HG02973 (cell line): ENCODE results near the gene DTD2.
"Not testable (repeated sequence)": the region's sequence is repeated elsewhere in the genome, so short reads cannot be mapped to it uniquely, and the experiment has no call there.

Experiments
- ATAC-seq: cut with Tn5 transposase; IDR thresholded peaks from one replicate; pipeline ENCODE4 v1.9.1; 2021; ENCODE audit warnings: moderate library complexity; ENCODE audit not compliant: unreplicated experiment

The DTD2 gene

GRCh38 chr14:31442284-31442683 is 15.0 kb downstream of the DTD2 start:
- ATAC-seq, result no peak

- ATAC-seq, result no peak
Observed at GRCh38 chr14:31441273-31442111, 15.8 kb downstream of the DTD2 start.

DNA sequence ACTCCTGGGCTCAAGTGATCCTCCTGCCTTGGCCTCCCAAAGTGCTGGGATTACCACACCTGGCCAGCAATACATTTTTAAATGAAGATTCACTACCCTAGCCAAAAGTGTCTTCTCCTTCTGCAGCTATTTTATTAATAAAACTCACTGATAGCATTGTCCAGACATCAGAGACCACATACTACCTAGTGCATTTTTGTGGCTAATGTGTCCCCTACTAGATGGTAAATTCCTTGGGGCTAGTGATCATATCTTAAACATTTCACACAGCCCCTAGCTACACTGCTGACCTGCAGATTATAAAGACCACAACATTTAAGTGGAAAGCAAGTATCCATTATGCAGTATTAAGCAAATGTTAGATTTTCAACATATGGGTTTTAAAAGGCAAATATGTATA is 17.0 kb downstream of the DTD2 start:
- no peak for ATAC-seq

GRCh38 chr14:31439561-31439960 is 17.7 kb downstream of the DTD2 start:
- ATAC-seq, result no peak

- not testable (repeated sequence) for ATAC-seq
Observed at GRCh38 chr14:31437045-31437691, 20.1 kb downstream of the DTD2 start.

- no peak for ATAC-seq
Observed at GRCh38 chr14:31435276-31435675, 22.0 kb downstream of the DTD2 start.

- no peak for ATAC-seq
Observed at GRCh38 chr14:31430634-31431264, 26.6 kb downstream of the DTD2 start.

GRCh38 chr14:31429791-31430190 is 27.5 kb downstream of the DTD2 start:
- no peak for ATAC-seq

DNA sequence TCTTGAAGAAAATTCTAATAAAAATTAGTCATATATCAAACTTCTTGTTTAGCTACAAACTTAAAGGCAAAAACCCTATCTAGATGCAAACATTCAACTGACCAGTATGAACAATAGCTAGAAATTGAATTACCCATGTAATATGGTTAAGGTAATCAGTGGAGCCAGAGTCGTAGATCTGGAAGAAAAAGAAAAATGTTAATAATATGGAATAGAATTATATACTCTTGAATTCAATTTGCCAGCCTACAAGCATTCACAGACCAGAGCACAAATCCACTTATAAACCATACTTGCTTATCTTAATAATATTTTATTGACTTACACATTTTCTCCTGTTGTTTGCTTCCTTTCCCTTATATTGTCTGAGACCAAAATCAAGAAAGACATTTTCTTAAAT is 29.3 kb downstream of the DTD2 start:
- ATAC-seq, result no peak

DNA sequence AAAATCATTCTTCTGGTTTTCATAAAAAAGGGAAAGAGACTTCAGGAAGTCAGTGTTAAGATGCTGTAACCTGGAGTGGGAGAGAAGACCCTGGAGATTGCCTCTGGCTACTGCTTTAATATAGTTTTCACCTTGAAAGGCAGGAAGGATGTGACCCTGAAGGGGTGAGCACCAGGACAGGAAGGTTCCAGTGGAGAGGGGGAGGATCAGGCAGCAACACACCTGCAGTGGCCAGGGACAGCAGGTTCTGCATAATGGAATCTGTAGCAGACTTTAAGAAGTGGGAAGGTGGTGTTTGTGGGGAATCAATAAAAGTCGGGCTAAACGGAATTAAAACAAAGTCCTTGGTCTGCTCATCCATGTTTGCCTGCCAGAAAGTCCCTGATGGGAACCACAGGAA is 30.6 kb downstream of the DTD2 start:
- ATAC-seq, result no peak

DNA sequence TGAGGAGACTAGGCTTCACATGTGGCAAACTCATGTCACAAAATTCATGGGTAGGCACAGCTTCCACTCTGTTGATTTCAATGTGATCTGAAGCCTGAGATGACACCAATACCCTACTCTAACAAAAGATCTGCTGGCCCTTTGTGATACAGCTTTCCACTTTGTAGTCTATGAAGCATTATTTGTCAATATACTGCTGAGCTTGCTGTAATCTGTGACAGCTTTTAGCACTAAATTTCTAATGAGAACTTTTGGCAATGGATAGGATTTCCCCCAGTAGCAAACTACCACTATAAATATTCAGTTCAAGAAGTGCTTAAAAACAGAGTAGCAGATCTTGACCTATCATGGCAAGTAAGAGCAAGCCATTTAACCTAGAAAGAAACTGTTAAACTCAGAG is 31.4 kb downstream of the DTD2 start:
- ATAC-seq, result no peak

GRCh38 chr14:31421200-31421599 is 36.1 kb downstream of the DTD2 start:
- ATAC-seq, result no peak

- peak; percentile 97 for ATAC-seq
Observed at GRCh38 chr14:31420319-31421111, 36.8 kb downstream of the DTD2 start, which contains the start of gene HEATR5A. HEATR5A (minus strand) TSS chr14:31420550; CDS start chr14:31402975, 17,575 bp downstream.

- peak; percentile 14 for ATAC-seq
Observed at GRCh38 chr14:31419967-31420318, 37.4 kb downstream of the DTD2 start.

- ATAC-seq, result no peak
Observed at GRCh38 chr14:31419179-31419966, 37.9 kb downstream of the DTD2 start.

DNA sequence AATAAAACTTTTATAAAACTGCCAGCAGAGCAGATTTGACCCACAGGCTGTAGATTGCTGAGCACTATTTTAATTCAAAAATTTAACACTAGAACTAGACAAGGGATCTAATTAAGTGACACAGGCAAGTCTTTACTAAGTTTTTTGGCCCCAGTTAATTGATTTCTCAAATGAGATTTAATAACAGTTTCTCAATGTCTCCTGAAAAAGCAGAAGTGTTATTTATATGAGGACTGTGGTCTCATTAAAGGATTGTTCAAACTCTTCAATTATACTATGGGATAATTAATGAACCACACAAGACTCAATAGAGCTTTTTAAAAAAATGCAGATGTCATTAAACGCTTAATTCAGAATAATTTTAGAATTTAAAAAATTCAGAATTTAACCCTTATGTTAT is 38.9 kb downstream of the DTD2 start:
- no peak for ATAC-seq

GRCh38 chr14:31414190-31414833 is 43.0 kb downstream of the DTD2 start:
- ATAC-seq, result no peak

GRCh38 chr14:31411218-31411727 is 46.0 kb downstream of the DTD2 start:
- ATAC-seq, result no peak

GRCh38 chr14:31410048-31410650 is 47.2 kb downstream of the DTD2 start:
- ATAC-seq, result no peak
